SJCRH30 (cell line): ENCODE data around the gene ARHGEF16. TPM values are rescaled to one million over a fixed set of nuclear protein-coding genes. Genes with fewer than 3 reads are reported as not detected.

ENCODE experiments used
- DNase-seq, 2 experiments: peaks; one replicate each; pipeline ENCODE4 v3.0.0-alpha.2; 2015 to 2020
- H3K27ac ChIP-seq: fragments of 250-450 bp; sonication (Bioruptor Pico); 2 replicates; pipeline ENCODE4 v1.5.1; 2020; ENCODE audit warnings: mild to moderate bottlenecking, moderate library complexity
- H3K27me3 ChIP-seq: fragments of 250-450 bp; sonication (Bioruptor Pico); 2 replicates; pipeline ENCODE4 v1.5.1; 2020; ENCODE audit warnings: mild to moderate bottlenecking, moderate library complexity
- H3K36me3 ChIP-seq: fragments of 250-450 bp; sonication (Bioruptor Pico); 2 replicates; pipeline ENCODE4 v1.5.1; 2020; ENCODE audit warnings: mild to moderate bottlenecking, moderate library complexity
- H3K4me1 ChIP-seq: fragments of 250-450 bp; sonication (Bioruptor Pico); 2 replicates; pipeline ENCODE4 v1.5.1; 2020; ENCODE audit warnings: mild to moderate bottlenecking, moderate library complexity
- H3K4me3 ChIP-seq: fragments of 250-450 bp; sonication (Bioruptor Pico); 2 replicates; pipeline ENCODE4 v1.5.1; 2020; ENCODE audit warnings: mild to moderate bottlenecking, moderate library complexity
- H3K9me3 ChIP-seq: fragments of 250-450 bp; sonication (Bioruptor Pico); replicated peaks from 2 replicates; pipeline ENCODE4 v1.5.1; 2020; ENCODE audit warnings: mild to moderate bottlenecking, moderate library complexity
- total RNA-seq: library from RNA; depleted of rRNA; stranded (reverse); fragments of >200 nt; shearing (Covaris generic); gene quantifications from 2 replicates; pipeline ENCODE4 v1.2.3, GENCODE V29; 2014

The ARHGEF16 gene
- total RNA-seq, 1 experiment from 2014 or later, result 0.57 TPM

GRCh38 chr1:3481046-3481445, 26.6 kb downstream of the ARHGEF16 start:
- Histone ChIP-seq H3K4me3 (no peak overlapping the region), H3K9me3 (no peaks in the 10 kb centered on the region), H3K4me1 (no peaks in the 10 kb centered on the region), H3K27ac (no peak overlapping the region), H3K27me3 (peaks cover 26% of the 10 kb centered on the region), H3K36me3 (no peaks in the 10 kb centered on the region)
- DNase-seq, result no peak

DNA sequence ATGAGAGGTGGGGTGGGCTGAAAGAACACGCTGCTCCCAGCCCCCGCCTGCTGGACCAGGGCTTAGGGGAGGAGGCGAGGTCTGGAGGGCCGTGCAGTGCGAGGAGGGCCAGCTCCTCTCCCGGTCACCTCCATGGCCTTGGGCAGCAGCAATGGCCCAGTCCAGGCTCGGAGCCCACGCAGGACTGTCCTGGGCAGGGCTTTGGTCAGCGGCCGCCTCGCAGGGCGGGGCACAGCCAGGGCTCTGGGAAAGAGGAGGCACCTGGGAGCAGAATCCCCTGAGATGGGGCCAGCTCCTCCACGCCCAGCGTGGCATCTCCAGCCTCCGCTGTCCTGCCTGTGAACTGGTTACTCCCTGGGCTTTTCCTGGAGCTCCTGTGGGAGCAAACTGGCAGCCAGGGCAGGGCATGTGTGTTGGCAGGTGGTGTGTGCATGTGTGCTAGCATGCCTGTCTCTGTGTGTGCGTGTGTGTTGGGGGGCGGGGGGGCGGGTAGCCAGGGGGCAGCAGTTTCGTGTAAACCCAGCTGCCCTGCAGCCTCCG, 27.4 kb downstream of the ARHGEF16 start:
- no peaks in the 10 kb centered on the region for H3K36me3 ChIP-seq
- no peaks in the 10 kb centered on the region for H3K9me3 ChIP-seq
- H3K4me1 ChIP-seq, result no peaks in the 10 kb centered on the region
- DNase-seq, result no peak
- peaks cover 34% of the 10 kb centered on the region for H3K27me3 ChIP-seq
- H3K4me3 ChIP-seq, result no peak overlapping the region
- no peak overlapping the region for H3K27ac ChIP-seq

DNA sequence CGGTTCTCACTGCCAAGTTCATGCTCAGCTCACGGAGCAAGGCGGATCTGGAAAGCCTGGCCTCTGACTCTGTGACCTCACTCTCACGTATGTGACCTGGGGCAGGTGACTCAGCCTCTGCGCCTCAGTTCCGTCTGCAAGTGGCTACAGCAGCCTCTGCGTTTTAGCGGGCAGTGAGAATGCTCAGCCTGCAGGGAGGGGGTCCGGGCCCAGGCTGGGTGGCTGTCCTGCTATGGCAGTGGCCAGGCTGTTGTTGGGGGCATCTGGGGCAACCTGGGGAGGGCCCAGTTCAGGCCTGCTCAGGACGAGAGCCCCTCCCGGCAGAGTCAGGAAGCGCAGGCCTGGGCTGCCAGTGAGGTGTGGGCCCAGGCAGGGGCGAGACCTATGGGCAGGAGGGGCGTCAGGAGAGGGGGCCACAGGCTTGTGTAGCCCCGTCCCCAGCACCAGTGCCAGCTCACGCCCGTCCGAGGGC, 27.9 kb downstream of the ARHGEF16 start:
- Histone ChIP-seq H3K27ac (no peak overlapping the region), H3K4me1 (no peaks in the 10 kb centered on the region), H3K27me3 (peaks cover 34% of the 10 kb centered on the region), H3K9me3 (no peaks in the 10 kb centered on the region), H3K4me3 (no peak overlapping the region), H3K36me3 (no peaks in the 10 kb centered on the region)
- DNase-seq, result no peak

GRCh38 chr1:3483380-3483779, 28.9 kb downstream of the ARHGEF16 start:
- Histone ChIP-seq H3K27me3 (peaks cover 41% of the 10 kb centered on the region), H3K4me3 (no peak overlapping the region), H3K27ac (no peak overlapping the region), H3K9me3 (no peaks in the 10 kb centered on the region), H3K4me1 (no peaks in the 10 kb centered on the region), H3K36me3 (no peaks in the 10 kb centered on the region)
- no peak for DNase-seq

GRCh38 chr1:3483801-3484444, 29.5 kb downstream of the ARHGEF16 start:
- Histone ChIP-seq H3K27ac (no peak overlapping the region), H3K4me3 (no peak overlapping the region), H3K36me3 (no peaks in the 10 kb centered on the region), H3K27me3 (peaks cover 44% of the 10 kb centered on the region), H3K4me1 (no peaks in the 10 kb centered on the region), H3K9me3 (no peaks in the 10 kb centered on the region)
- DNase-seq, result peak; percentile 48 to 66

DNA sequence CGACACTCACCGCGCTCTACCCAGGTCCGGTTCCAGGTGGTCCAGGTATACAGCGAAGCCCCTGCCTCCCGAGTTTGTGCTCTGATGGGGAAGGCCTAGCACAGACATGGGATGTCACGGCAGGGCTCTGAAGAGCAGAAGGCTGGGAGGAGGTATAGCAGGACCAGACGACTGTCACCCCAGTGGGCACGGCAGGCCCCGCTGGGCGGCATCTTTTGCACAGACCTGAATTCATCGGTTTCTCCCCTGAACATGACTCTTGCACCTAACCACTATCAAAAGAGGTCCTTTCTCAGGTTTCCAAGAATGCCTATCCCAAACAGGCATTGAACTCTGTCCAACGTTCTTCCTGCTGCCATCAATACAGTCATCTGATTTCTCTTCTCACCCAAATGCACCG, 30.6 kb downstream of the ARHGEF16 start:
- Histone ChIP-seq H3K4me1 (no peaks in the 10 kb centered on the region), H3K27ac (no peak overlapping the region), H3K27me3 (peaks cover 53% of the 10 kb centered on the region), H3K36me3 (no peaks in the 10 kb centered on the region), H3K4me3 (no peak overlapping the region), H3K9me3 (no peaks in the 10 kb centered on the region)
- no peak for DNase-seq

- H3K4me3 ChIP-seq, result no peak overlapping the region
- H3K27ac ChIP-seq, result no peak overlapping the region
- no peak for DNase-seq
- H3K27me3 ChIP-seq, result peaks cover 48% of the 10 kb centered on the region
- no peaks in the 10 kb centered on the region for H3K4me1 ChIP-seq
- H3K9me3 ChIP-seq, result no peaks in the 10 kb centered on the region
- no peaks in the 10 kb centered on the region for H3K36me3 ChIP-seq
Measured at GRCh38 chr1:3488432-3488831, 34.0 kb downstream of the ARHGEF16 start.

GRCh38 chr1:3490046-3490745, 35.7 kb downstream of the ARHGEF16 start:
- Histone ChIP-seq H3K9me3 (no peaks in the 10 kb centered on the region), H3K27ac (no peak overlapping the region), H3K4me3 (no peak overlapping the region), H3K36me3 (no peaks in the 10 kb centered on the region), H3K4me1 (no peaks in the 10 kb centered on the region), H3K27me3 (peaks cover 39% of the 10 kb centered on the region)
- no peak for DNase-seq

DNA sequence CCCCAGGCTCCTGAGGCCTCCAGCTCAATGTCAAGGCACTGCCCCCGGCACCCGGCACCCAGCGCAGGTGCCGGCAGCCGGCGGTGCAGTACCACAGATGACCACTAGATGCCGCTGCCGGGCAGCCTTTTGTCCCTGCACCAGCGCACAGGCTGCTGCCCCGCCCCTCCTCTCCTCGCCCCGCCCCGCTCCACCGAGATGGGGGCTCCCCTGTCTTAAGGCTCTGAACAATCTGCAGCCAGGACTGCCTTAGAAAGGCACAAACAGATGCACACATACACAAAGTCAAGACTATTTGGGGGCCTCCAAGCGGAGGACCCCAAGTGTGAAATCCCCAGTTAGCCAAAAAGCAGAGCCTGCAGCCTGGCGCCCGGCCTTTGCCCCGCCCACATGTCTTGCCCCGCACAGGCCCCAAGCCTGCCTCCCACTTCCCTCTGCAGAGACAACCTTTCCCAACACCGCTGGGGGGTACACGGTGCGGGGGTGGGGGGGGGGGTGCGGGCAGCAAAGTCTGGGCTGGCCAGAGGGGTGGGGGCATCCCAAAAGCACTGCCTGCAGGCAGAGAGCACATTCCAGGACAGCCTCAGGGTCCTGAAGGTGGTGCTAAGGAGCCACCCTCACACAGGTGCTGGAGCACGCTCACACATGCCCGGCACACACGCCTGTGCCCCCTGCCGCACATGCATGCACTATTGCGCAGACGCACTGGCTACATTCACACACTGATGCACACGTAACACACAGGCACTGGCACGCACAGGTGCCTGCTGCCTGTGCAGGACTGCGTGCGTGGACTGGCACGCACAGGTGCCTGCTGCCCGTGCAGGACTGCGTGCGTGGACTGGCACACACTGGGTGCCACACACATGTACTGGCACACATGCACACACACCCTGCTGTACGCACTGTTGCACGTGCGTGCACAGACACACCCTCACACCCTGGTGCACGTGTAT, 37.1 kb downstream of the ARHGEF16 start:
- H3K4me3 ChIP-seq, result no peak overlapping the region
- peaks cover 38% of the 10 kb centered on the region for H3K27me3 ChIP-seq
- DNase-seq, result peak; percentile 67 to 85
- no peak overlapping the region for H3K27ac ChIP-seq
- H3K4me1 ChIP-seq, result no peaks in the 10 kb centered on the region
- H3K36me3 ChIP-seq, result no peaks in the 10 kb centered on the region
- no peaks in the 10 kb centered on the region for H3K9me3 ChIP-seq

DNA sequence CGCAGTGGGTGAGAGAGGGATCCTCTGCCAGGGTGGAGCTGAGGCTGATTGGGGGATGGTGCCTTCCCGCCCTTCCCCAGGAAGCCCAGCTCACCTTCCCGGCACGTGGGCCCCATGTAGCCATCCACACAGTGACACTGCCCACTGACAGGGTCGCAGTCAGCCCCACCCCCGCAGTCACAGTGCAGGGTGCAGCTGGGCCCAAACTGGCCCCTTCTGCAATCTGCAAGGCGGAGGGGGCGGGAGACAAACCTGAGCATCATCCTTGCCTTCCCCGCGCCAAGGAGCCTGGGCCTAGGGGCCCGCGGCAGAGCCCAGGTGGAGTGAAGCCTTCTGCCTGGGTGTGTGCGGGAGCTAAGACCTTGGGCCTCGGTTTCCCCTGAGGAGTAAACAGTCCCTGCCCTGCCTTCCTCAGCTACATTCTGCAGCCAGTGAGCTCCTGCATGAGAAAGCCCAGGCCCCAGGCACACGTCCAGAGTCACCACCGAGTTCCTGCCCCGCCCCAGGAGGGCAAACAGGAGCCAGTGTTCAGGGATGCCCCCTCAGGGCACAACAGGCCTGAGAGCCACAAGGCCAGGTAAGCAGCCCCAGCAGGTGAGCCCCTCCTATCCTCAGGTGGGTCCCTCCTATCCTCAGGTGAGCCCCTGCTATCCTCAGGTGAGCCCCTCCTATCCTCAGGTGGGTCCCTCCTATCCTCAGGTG, 38.2 kb downstream of the ARHGEF16 start:
- Histone ChIP-seq H3K4me3 (no peak overlapping the region), H3K4me1 (no peaks in the 10 kb centered on the region), H3K9me3 (no peaks in the 10 kb centered on the region), H3K27me3 (peaks cover 47% of the 10 kb centered on the region), H3K36me3 (no peaks in the 10 kb centered on the region), H3K27ac (no peak overlapping the region)
- no peak for DNase-seq

- no peaks in the 10 kb centered on the region for H3K4me1 ChIP-seq
- no peaks in the 10 kb centered on the region for H3K9me3 ChIP-seq
- no peak overlapping the region for H3K4me3 ChIP-seq
- DNase-seq, result no peak
- H3K27me3 ChIP-seq, result peaks cover 51% of the 10 kb centered on the region
- no peak overlapping the region for H3K27ac ChIP-seq
- no peaks in the 10 kb centered on the region for H3K36me3 ChIP-seq
Measured at GRCh38 chr1:3494321-3495308, 40.1 kb downstream of the ARHGEF16 start.

GRCh38 chr1:3495776-3496745, 41.6 kb downstream of the ARHGEF16 start:
- H3K4me3 ChIP-seq, result no peak overlapping the region
- no peaks in the 10 kb centered on the region for H3K4me1 ChIP-seq
- no peaks in the 10 kb centered on the region for H3K36me3 ChIP-seq
- H3K9me3 ChIP-seq, result no peaks in the 10 kb centered on the region
- no peak overlapping the region for H3K27ac ChIP-seq
- no peak for DNase-seq
- peaks cover 50% of the 10 kb centered on the region for H3K27me3 ChIP-seq
